Skeletal muscle satellite cell (primary cell): Measurements from ENCODE around the gene TARS3.

ENCODE experiments used
- H3K27me3 ChIP-seq: 2 replicates; pipeline ENCODE4 v1.7.0; 2013; ENCODE audit warnings: low read length; ENCODE audit not compliant: control insufficient read depth, insufficient read depth
- H3K36me3 ChIP-seq: 2 replicates; pipeline ENCODE4 v1.7.0; 2013; ENCODE audit warnings: mild to moderate bottlenecking, control low read depth, low read length; ENCODE audit not compliant: insufficient read depth
- H3K4me1 ChIP-seq: 2 replicates; pipeline ENCODE4 v1.7.0; 2013; ENCODE audit warnings: low read length; ENCODE audit not compliant: control insufficient read depth, insufficient read depth
- H3K4me2 ChIP-seq: 2 replicates; pipeline ENCODE4 v1.7.0; 2013; ENCODE audit warnings: mild to moderate bottlenecking, low read length
- H3K4me3 ChIP-seq: 2 replicates; pipeline ENCODE4 v1.7.0; 2013; ENCODE audit warnings: low read length
- H3K9ac ChIP-seq: 2 replicates; pipeline ENCODE4 v1.7.0; 2013; ENCODE audit warnings: mild to moderate bottlenecking, low read depth, low read length, moderate library complexity
- H3K9me3 ChIP-seq: replicated peaks from 2 replicates; pipeline ENCODE4 v1.7.0; 2013; ENCODE audit warnings: mild to moderate bottlenecking, control low read depth, low read length

The TARS3 gene

GRCh38 chr15:101697488-101697887 lies 26.8 kb downstream of the TARS3 start:
- H3K4me1 ChIP-seq, result no peaks in the 10 kb centered on the region
- H3K36me3 ChIP-seq, result peaks cover 33% of the 10 kb centered on the region
- H3K4me2 ChIP-seq, result no peak overlapping the region
- no peaks in the 10 kb centered on the region for H3K27me3 ChIP-seq
- H3K9me3 ChIP-seq, result no peaks in the 10 kb centered on the region
- H3K4me3 ChIP-seq, result no peak overlapping the region
- H3K9ac ChIP-seq, result no peak overlapping the region

DNA sequence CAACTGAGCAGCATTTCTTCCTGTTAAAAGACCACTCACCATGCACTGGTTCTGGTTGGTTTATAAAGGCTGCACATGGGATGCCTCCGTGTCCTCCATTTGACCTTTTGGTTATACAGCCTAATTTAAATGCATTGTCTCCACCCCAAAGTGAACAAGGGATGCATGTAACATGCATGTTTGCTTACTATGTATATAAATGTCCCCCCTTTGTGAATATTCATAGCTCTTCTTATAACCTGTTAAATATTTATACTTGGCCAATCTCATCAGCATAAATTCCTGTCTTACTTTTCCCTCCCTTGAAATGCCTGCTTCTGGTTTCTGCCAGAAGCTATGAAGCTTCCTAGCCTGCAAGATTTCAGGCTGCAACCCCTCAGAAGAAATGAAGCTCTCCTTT lies 27.4 kb downstream of the TARS3 start:
- H3K4me1 ChIP-seq, result no peaks in the 10 kb centered on the region
- peaks cover 32% of the 10 kb centered on the region for H3K36me3 ChIP-seq
- no peaks in the 10 kb centered on the region for H3K27me3 ChIP-seq
- H3K4me3 ChIP-seq, result no peak overlapping the region
- no peak overlapping the region for H3K4me2 ChIP-seq
- no peaks in the 10 kb centered on the region for H3K9me3 ChIP-seq
- no peak overlapping the region for H3K9ac ChIP-seq

- H3K36me3 ChIP-seq, result peaks cover 20% of the 10 kb centered on the region
- no peaks in the 10 kb centered on the region for H3K27me3 ChIP-seq
- no peak overlapping the region for H3K9ac ChIP-seq
- no peak overlapping the region for H3K4me2 ChIP-seq
- peaks cover 5% of the 10 kb centered on the region for H3K4me1 ChIP-seq
- no peaks in the 10 kb centered on the region for H3K9me3 ChIP-seq
- H3K4me3 ChIP-seq, result no peak overlapping the region
These were observed 30.0 kb downstream of the TARS3 start for GRCh38 chr15:101694261-101694660.

- Histone ChIP-seq H3K4me1 (peaks cover 5% of the 10 kb centered on the region), H3K27me3 (no peaks in the 10 kb centered on the region), H3K9ac (no peak overlapping the region), H3K4me3 (no peak overlapping the region), H3K36me3 (peaks cover 20% of the 10 kb centered on the region), H3K4me2 (no peak overlapping the region), H3K9me3 (no peaks in the 10 kb centered on the region)
These were observed 31.3 kb downstream of the TARS3 start for GRCh38 chr15:101692801-101693598.

- peaks cover 8% of the 10 kb centered on the region for H3K36me3 ChIP-seq
- H3K4me3 ChIP-seq, result no peak overlapping the region
- no peak overlapping the region for H3K4me2 ChIP-seq
- H3K9ac ChIP-seq, result no peak overlapping the region
- peaks cover 5% of the 10 kb centered on the region for H3K4me1 ChIP-seq
- H3K9me3 ChIP-seq, result no peaks in the 10 kb centered on the region
- H3K27me3 ChIP-seq, result no peaks in the 10 kb centered on the region
These were observed 34.4 kb downstream of the TARS3 start for GRCh38 chr15:101689901-101690300.

DNA sequence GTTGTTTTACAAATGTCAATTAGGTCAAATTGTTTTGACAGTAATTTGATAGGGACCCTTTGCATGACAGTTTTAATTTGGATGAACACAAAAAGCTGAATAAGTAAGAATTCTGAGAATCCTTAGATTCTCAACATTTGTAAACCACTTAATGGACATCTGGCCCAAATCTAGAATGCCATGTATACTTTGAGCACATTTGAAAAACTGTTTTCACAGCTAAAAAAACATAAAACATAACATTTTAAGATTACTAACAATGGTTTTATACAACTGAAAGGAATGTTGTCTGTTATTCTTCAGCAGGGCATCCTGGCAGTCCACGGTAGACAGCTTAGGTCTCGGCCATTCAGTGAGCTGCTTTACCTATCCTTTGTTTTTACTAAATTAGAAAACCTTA lies 37.6 kb downstream of the TARS3 start:
- Histone ChIP-seq H3K36me3 (peaks cover 9% of the 10 kb centered on the region), H3K4me3 (no peak overlapping the region), H3K27me3 (no peaks in the 10 kb centered on the region), H3K4me2 (no peak overlapping the region), H3K9ac (no peak overlapping the region), H3K4me1 (peaks cover 13% of the 10 kb centered on the region), H3K9me3 (no peaks in the 10 kb centered on the region)

- Histone ChIP-seq H3K4me2 (no peak overlapping the region), H3K4me3 (no peak overlapping the region), H3K9me3 (no peaks in the 10 kb centered on the region), H3K9ac (no peak overlapping the region), H3K36me3 (peaks cover 8% of the 10 kb centered on the region), H3K27me3 (no peaks in the 10 kb centered on the region), H3K4me1 (peaks cover 11% of the 10 kb centered on the region)
These were observed 39.4 kb downstream of the TARS3 start for GRCh38 chr15:101684877-101685276.

GRCh38 chr15:101684384-101684783 lies 39.9 kb downstream of the TARS3 start:
- Histone ChIP-seq H3K27me3 (no peaks in the 10 kb centered on the region), H3K9ac (no peak overlapping the region), H3K9me3 (no peaks in the 10 kb centered on the region), H3K4me1 (peaks cover 8% of the 10 kb centered on the region), H3K36me3 (peaks cover 8% of the 10 kb centered on the region), H3K4me2 (no peak overlapping the region), H3K4me3 (no peak overlapping the region)

DNA sequence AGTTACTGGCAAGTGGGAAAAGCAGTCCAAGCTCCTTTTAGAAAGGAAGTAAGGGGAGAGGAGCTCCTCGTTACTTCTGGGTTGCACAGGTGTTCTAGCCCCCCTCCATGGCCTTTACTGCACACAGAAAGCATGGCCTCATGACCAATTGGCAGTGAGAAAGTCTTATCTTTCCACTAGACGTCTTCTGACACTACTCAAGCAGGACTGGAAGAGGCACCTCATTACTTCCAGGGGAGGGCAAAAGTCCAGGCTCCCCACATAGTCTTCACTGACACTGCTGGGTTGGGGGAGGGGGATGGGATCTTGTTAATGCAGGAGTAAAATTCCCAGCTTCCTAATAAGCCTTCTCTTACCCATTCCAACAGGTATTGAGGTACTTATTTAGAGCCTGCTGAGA lies 44.5 kb downstream of the TARS3 start:
- no peaks in the 10 kb centered on the region for H3K27me3 ChIP-seq
- no peak overlapping the region for H3K9ac ChIP-seq
- H3K4me1 ChIP-seq, result peaks cover 29% of the 10 kb centered on the region
- no peaks in the 10 kb centered on the region for H3K9me3 ChIP-seq
- no peak overlapping the region for H3K4me3 ChIP-seq
- H3K4me2 ChIP-seq, result no peak overlapping the region
- H3K36me3 ChIP-seq, result peaks cover 8% of the 10 kb centered on the region

DNA sequence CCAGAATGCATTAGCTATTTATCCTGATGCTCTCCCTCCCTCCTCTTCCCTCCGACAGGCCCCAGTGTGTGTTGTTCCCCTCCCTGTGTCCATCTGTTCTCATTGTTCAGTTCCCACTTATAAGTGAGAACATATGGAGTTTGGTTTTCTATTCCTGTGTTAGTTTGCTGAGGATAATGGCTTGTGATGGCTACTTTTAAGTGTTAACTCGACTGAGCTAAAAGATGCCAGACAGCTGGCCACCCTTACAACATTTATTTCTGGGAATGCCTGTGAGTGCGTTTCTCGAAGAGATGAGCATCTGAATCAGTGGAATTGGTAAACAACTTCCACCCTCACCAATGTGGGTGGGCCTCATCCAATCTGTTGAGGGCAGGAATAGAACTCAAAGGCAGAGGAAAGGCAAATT lies 47.3 kb downstream of the TARS3 start:
- Histone ChIP-seq H3K4me1 (peaks cover 25% of the 10 kb centered on the region), H3K9ac (no peak overlapping the region), H3K4me2 (no peak overlapping the region), H3K27me3 (no peaks in the 10 kb centered on the region), H3K36me3 (no peaks in the 10 kb centered on the region), H3K9me3 (no peaks in the 10 kb centered on the region), H3K4me3 (no peak overlapping the region)

DNA sequence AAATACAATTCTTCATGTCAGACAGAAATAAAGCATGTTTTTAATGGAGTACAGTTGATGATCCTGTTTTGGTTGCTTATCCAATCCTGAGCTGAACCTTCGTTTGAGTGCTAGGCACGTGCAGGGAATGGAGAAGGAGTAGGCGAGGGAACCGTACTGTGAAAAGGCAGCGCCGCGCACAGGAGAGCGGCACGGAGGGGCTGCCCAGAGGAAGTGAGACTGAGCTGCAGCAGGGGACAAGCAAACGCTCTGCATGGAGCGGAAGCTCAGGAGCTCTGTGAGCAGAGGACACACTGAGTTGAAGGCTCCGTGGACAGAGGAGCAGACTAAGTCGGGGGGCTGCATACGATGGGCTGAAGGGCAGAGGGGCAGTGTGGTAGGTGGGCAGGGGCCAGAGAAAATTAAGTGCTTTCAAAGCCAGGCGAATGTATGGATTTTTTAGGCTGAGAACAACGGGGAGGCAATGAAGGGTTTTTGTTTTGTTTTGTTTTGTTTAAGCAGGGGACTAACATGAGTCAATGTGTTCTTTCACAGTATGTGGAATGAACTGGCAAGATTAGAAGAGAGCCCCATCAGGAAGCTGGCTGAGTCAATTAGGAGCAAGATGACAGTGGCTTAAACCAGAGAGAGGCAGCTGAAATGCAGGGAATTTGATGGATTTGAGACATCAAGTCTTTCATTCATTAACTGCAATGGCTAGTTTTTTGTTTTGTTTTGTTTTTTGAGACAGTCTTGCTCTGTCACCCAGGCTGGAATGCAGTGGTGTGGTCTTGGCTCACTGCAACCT lies 48.3 kb downstream of the TARS3 start:
- no peaks in the 10 kb centered on the region for H3K36me3 ChIP-seq
- H3K4me2 ChIP-seq, result peak overlapping the region; percentile 52
- H3K4me3 ChIP-seq, result peak overlapping the region; percentile 50
- no peaks in the 10 kb centered on the region for H3K27me3 ChIP-seq
- H3K9ac ChIP-seq, result peak overlapping the region; percentile 37
- no peaks in the 10 kb centered on the region for H3K9me3 ChIP-seq
- peaks cover 25% of the 10 kb centered on the region for H3K4me1 ChIP-seq
